A549 (cell line): Measurements from ENCODE around the gene LIN28A.

Source experiments
- CHD2 ChIP-seq: fragments of 150-350 bp; IDR thresholded peaks from 2 replicates; pipeline ENCODE4 v1.6.1; 2014; ENCODE audit warnings: low read length; ENCODE audit not compliant: partially characterized antibody
- TF ChIP-seq, protein P1 (sequence below): fragments of >200 bp; sonication (Bioruptor Twin); formaldehyde crosslinking; IDR thresholded peaks from 3 replicates; pipeline ENCODE4 v1.5.1; 2016

DNA sequence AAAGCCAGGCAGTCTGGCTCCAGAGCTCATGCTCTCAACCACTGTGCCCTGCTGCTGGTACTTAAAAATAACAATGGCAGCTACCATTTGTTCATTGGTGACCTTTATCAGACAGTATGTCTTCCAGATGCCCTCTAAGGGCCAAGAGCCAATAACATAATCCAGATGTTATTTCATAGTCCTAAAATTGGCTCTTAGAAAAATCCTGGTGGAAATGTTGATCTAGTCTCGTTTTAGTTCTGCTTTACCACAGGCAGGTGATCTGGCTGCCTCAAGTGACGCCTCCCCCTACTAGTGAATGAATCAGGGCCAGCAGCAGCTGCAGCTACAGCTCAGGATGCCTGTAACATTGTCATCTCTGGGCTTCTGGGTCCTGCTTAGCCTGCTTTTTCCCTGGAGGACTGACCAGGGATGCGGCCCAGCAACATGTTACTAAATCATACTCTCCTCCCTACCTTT lies 49.0 kb downstream of the LIN28A start:
- TF ChIP-seq, protein P1, sequence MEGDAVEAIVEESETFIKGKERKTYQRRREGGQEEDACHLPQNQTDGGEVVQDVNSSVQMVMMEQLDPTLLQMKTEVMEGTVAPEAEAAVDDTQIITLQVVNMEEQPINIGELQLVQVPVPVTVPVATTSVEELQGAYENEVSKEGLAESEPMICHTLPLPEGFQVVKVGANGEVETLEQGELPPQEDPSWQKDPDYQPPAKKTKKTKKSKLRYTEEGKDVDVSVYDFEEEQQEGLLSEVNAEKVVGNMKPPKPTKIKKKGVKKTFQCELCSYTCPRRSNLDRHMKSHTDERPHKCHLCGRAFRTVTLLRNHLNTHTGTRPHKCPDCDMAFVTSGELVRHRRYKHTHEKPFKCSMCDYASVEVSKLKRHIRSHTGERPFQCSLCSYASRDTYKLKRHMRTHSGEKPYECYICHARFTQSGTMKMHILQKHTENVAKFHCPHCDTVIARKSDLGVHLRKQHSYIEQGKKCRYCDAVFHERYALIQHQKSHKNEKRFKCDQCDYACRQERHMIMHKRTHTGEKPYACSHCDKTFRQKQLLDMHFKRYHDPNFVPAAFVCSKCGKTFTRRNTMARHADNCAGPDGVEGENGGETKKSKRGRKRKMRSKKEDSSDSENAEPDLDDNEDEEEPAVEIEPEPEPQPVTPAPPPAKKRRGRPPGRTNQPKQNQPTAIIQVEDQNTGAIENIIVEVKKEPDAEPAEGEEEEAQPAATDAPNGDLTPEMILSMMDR, result no peak
- no peak for TF ChIP-seq CHD2
